GM18858 (cell line): ENCODE data around the gene UBE2A.

Source experiments
- ATAC-seq: cut with Tn5 transposase; IDR thresholded peaks from one replicate; pipeline ENCODE4 v1.9.1; 2021; ENCODE audit not compliant: unreplicated experiment

The UBE2A gene

GRCh38 chrX:119574394-119575266, at the start of gene UBE2A:
UBE2A (plus strand) TSS chrX:119574563; CDS start chrX:119574712, 149 bp downstream.
- peak; percentile 52 for ATAC-seq

GRCh38 chrX:119529345-119530276, 44.8 kb upstream of the UBE2A start:
- ATAC-seq = no peak

DNA sequence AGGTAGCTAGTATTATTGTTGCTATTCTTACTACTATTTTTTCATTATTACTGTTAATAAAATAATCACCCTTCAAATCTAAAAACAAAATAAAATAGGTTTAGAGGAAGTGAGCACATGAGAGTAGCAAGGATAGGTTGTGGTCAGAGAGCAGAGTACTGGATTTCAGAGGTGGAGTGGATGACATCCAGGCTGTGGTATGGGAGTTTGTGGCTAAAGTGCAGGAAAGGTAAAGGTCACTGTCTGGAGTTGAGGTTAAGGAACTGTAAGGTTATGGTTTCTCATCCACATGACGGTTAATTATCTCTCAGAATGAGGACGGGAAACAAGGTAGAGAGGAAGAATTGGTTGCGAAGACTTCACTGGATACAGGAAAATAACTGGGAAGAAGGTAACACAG, 36.9 kb upstream of the UBE2A start:
- no peak for ATAC-seq

DNA sequence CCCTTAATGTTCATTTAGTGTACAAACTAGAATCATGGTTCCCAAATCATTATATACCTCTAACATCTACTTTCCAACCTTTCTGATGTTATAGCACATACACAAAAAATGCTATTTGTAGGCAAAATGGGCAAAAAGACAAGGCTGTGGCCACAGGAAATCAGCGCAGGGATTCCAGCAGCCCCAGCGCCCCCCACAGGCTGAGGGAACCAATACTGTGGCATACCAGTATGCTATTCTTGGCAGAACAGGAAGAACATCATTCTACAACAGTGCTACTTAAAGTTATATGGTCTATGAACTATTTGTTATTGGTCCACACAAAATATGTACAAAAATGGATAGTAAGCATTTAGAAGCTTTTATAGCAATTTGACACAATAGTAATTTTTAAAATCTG, 34.5 kb upstream of the UBE2A start:
- ATAC-seq = no peak

GRCh38 chrX:119541188-119541587, 33.2 kb upstream of the UBE2A start:
- ATAC-seq = no peak

DNA sequence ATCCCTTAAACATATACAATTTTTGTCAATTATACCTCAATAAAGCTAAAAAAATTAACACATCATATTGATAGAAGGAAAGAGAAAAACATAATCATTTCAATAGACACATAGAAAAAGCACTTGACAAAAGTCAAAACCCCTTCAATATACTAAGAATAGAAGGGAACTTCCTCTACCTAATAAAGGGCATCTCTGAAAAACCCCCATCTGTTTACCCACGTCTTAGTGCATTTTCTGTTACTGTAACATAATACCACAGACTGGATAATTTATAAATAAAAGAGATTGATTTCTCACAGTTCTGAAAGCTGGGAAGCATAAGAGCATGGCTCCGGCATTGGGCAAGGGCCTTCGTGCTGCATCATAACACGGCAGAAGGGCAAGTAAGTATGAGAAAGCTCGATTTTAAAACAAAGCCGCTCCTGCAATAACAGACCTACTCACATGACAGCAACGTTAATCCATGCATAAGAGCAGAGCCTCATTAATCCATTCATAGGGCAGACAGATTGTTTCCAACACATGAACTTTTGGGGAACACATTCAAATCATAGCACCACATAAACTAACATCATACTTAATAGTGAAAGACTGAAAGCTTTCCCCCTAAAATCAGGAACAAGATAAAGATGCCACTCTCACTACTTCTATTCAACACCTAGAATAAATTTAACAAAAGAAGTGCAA, 24.9 kb upstream of the UBE2A start:
- ATAC-seq = no peak

GRCh38 chrX:119552508-119552907, 21.9 kb upstream of the UBE2A start:
- ATAC-seq = no peak

DNA sequence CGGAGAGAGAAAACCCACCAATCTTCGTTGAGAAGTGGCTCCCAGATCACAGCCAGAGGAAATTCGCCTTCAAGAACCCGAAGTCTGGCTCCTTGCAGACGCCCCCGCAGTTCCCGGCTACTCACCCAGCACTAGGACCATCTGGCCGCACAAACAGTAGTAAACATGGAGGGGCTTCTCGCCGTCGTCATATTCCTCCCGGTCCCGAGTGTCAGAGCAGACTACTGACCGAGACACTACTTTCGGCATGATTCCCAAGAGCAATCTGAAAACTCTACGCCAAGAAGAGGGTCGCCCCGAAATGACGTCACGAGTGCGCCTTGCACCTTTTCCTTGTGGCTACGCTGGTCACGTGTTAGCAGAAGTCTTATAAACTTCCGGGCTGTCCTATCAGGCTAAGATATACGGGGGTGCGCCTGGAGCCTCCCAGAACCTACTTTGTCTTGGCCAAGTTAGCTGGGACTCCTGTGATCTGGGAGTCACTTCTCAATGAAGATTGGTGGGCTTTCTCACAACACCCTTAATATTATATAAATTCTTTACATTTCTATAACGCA, 9.2 kb upstream of the UBE2A start, which contains the start of gene STEEP1:
TSS of gene STEEP1 (minus strand) at position 303 of the 557 bp plus-strand sequence. CDS start at position 249, 54 bp downstream.
- ATAC-seq = peak; percentile 87

DNA sequence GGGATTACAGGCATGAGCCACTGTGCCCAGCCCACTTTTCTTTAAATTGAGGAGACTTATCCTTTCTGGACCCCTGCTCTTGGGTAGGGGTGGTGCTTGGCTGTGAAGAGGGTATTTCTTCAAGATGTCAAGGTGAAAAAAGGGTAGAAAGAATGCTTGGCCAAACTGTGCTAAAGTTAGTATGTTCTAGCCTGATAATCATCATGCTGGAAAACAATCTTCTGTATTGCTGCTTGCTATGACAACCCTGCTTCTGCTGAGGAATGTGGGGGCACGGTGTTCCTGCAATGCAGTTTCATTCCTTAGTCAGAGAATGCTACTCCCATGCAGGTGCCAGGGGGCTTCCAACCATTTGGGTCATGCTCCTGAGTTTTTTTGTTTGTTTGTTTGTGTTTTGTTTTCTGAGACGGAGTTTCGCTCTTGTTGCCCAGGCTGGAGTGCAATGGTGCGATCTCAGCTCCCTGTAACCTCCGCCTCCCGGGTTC, 4.0 kb upstream of the UBE2A start:
- ATAC-seq = no peak

GRCh38 chrX:119573222-119573621, 1.1 kb upstream of the UBE2A start:
- no peak for ATAC-seq

DNA sequence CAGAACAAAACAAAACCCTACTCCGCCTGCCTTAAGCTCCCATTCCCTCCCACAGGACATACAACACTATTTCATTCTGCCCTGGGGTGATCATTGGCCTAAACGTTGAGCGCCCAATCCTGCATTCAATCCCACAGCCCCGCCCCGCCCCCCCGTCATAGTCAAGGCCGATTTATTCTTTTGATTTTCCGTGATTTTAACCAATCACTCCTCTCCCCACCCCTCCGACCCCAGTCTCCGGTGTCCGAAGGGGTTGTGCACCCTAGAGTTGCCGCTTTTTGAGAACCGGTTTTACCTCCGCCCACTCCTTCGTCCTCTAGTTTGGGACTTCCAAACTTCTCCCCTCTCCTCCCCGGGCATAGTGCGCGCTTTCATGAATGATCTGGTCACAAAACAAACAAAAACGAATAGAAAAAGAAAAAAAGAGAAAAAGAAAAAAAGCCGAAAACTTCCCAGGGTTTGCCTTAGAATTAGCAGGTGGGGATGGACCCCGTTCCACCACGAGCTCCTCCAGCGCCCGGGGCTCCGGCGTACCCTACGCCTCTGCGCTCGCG, 446 bp upstream of the UBE2A start:
- peak; percentile 52 for ATAC-seq

DNA sequence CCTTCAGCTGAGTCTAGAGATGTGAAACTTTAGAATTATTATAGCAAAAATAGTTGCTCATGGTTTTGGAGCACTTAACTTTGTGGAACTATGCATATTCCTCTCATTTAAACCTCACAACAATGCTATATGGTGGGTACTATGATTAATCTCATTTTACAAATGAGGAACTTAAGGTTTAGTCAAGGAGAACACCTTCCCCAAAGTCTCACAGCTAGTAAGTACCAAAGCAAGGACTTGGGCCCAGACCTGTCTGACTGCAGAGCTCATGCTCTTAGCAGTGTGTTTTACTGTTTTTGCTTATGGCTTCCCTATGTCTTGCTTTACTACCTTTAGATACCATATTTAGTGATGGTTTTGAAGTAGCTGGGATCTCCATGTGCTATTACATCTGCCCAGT, 5.1 kb downstream of the UBE2A start:
- peak; percentile 50 for ATAC-seq

DNA sequence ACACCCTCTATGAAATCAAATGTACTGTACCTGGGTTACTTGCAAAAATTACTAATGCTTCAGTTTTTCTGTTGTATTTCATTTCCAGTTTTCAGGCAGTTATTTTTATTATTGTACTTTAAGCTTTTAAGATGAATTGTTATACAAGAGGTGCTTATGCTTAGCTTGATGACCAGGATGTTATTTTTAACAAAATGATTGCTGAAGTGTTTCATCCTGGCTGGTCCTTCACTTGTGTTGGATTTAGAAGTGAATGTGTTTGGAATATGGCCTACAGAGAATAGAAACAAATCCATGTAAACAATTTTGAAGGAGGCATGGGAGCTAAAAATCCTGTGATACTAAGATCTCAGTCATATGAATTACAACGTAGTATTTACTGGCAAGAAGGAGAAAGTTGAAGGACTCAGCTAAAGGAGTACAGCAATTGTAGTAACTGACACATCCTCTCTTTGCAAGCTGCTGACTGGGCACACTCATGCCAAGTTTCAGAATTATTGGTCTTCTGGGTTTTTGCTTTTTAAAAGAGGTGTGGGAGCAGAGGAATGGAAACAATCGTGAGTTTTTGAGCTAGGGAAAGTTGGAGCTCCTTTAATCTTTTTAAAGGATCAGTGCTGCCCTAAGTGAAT, 9.2 kb downstream of the UBE2A start:
- ATAC-seq = no peak

GRCh38 chrX:119589810-119590209, 15.4 kb downstream of the UBE2A start:
- ATAC-seq = no peak

- ATAC-seq = no peak
Observed at GRCh38 chrX:119602701-119603255, 28.4 kb downstream of the UBE2A start.

DNA sequence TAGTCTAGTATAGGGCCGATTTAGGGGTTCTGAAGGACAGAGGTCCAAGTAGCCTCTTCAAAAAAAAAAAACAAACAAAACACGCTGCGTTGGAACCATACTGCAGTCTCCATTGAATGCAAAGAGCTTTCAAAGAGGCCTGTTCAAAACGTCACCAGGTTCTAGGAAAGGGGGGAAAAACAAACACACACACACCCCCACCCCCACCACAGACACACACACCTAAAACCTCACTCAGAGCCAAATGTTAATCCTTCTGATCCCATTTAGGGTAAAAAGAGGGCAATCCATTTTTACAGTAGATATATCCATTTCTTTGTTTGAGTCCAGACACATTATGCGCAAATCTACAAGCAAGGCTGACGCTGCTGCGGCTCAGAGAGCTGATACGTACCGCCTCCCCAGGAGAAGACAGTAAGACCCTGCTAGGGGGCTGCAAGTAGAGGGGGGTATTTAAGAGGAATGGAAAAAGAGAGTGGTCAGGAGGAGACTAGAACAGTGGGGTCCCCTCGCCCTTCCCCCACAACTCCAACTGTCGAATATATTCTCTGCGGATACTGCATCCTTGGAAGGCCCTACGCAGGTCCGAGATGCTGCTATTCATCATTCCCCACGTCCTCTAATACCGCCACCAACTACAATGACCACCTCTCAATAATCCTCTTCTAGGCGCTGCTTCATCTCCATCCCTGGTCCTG, 30.6 kb downstream of the UBE2A start:
- no peak for ATAC-seq

- no peak for ATAC-seq
Observed at GRCh38 chrX:119605464-119606279, 31.3 kb downstream of the UBE2A start.
